NB4 (cell line): ENCODE data around the gene PIEZO2.

ENCODE experiments used
- CTCF ChIP-seq: IDR thresholded peaks from one replicate; pipeline ENCODE4 v1.5.1; 2012; ENCODE audit warnings: low read depth, low read length
- POLR2A ChIP-seq: IDR thresholded peaks from 2 replicates; pipeline ENCODE4 v1.6.1; 2011; ENCODE audit warnings: mild to moderate bottlenecking; ENCODE audit not compliant: insufficient read length; ENCODE audit errors: extremely low read depth

- TF ChIP-seq CTCF (no peak), POLR2A (no peak)
These were observed 271.4 kb downstream of the PIEZO2 start for GRCh38 chr18:10877987-10878386.
